Fibroblast of skin of right biceps (primary cell): ENCODE data around the gene CHADL.
A peak's percentile ranks its signal among the peaks of the same experiment; 100 is the strongest.
"Not testable (repeated sequence)": the region's sequence is repeated elsewhere in the genome, so short reads cannot be mapped to it uniquely, and the experiment has no call there.

Experiments
- DNase-seq: peaks from one replicate; pipeline ENCODE4 v3.0.0-alpha.2; 2013

CHADL gene

DNA sequence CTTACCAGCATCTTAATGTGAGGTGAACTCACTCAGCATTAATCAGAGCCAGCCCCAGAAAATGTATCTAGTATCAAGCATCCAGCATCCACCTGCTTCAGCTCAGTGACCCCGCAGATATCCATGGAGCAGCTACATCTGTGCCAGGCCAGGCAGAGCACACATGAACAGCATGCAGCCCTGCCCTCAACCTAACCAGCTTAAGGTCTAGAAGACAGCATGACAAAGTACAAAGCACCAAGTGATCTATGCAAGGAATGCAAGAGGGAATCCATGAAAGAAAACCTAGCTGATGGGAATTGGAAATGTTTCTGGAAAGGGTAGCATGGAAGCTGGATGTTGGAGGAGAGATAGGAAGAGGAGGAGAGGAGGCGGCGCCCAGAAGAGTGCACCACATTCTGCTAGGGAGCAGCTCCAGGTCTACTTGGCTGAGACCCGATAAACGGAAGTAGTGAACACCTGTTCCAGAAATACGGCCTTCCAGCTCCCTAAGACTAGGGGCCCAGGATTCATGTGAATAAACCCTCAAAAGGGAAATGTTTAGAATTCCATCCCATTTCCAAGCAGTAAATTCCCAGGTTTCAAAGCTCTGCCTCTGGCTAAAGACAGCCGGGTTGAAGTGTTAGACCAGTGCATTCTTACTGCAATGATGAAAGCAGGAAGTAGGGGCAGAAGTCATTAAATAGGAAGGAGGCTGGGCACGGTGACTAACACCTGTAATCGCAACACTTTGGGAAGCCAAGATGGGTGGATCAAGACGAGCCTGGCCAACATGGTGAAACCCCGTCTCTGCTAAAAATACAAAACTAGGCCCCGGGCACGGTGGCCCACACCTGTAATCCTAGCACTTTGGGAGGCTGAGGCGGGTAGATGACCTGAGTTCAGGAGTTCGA is 59.1 kb downstream of the CHADL start:
- peak; percentile 57 for DNase-seq

DNA sequence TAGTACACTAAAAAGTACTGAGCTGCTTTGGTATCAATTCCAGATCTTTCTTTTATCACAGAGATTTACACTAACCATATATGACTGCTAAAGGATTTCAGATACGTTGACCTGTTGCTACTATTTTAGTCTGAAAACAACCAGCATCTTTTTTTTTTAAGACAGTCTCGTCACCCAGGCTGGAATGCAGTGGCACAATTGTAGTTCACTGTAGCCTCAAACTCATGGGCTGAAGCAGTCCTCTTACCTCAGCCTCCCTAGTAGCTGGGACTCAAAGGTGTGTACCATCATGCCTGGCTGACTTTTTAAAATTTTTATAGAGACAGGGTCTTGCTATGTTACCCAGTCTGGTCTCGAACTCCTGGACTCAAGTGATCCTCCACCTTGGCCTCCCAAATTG is 59.8 kb downstream of the CHADL start:
- no peak for DNase-seq

DNA sequence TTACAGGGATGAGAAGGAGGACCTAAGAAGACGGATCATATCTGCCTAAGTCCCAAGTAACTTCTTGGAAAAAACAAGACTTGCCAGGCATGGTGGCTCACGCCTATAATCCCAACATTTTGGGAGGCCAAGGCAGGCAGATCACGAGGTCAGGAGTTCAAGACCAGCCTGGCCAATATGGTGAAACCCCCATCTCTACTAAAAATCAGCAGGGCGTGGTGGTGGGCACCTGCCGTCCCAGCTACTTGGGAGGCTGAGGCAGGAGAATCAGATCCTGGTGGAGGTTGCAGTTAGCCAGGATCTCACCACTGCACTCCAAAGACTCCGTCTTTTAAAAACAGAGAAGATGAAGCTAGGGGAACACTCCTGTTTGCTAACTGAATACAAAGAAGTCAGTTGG is 60.4 kb downstream of the CHADL start:
- not testable (repeated sequence) for DNase-seq
